SK-N-SH (cell line): ENCODE data around the gene MEF2D. TPM values are rescaled to one million over a fixed set of nuclear protein-coding genes. Genes with fewer than 3 reads are reported as not detected.

Experiments used
- CTCF ChIA-PET: fragments of 300-600, 350-600 bp; formaldehyde crosslinking; extraction: SDS; loops from one replicate; lab custom pipeline; 2021; lab: Yijun Ruan, JAX
- POLR2A ChIA-PET: fragments of 350-600 bp; sonication (Branson Sonifier 250); formaldehyde crosslinking; extraction: SDS; loops from one replicate; lab custom pipeline; 2020; ENCODE audit warnings: antibody characterized with exemption, inconsistent platforms; lab: Yijun Ruan, JAX
- DNase-seq: peaks from one replicate; pipeline ENCODE4 v3.0.0; 2012
- H2AFZ ChIP-seq: fragments of 200-600 bp; sonication (generic); 2 replicates; pipeline ENCODE4 v1.8.1; 2016; ENCODE audit warnings: antibody characterized with exemption, mild to moderate bottlenecking, low read depth
- H3F3A ChIP-seq: fragments of 200-600 bp; sonication (generic); replicated peaks from 2 replicates; pipeline ENCODE3; 2016; ENCODE audit warnings: antibody characterized with exemption, mild to moderate bottlenecking; ENCODE audit not compliant: insufficient read depth
- H3K27ac ChIP-seq, 2 experiments: fragments of 200-500 bp in 1 of 2; fragments of 200-600 bp in 1 of 2; sonication (Bioruptor generic) in 1 of 2; sonication (generic), shearing (Covaris generic) in 1 of 2; 2 replicates each; pipeline versions ENCODE4 v1.5.1 to v1.6.1; 2014 to 2016; ENCODE audit warnings: low read depth in 2 of 2, inconsistent platforms in 1 of 2, low read length in 1 of 2, mild to moderate bottlenecking in 1 of 2, mixed read lengths in 1 of 2
- H3K27me3 ChIP-seq: fragments of 200-600 bp; sonication (generic), shearing (Covaris generic); 2 replicates; pipeline ENCODE4 v1.6.1; 2016; ENCODE audit warnings: mixed run types; ENCODE audit not compliant: insufficient read depth
- H3K36me3 ChIP-seq, 2 experiments: fragments of 200-500 bp in 1 of 2; fragments of 200-600 bp in 1 of 2; sonication (Bioruptor generic) in 1 of 2; sonication (generic) in 1 of 2; replicated peaks in 1 of 2; 2 replicates each; pipeline versions ENCODE3 to v1.5.1; 2014 to 2016; ENCODE audit warnings: low read length in 1 of 2, mild to moderate bottlenecking in 1 of 2; ENCODE audit not compliant: insufficient read depth in 2 of 2, control insufficient read depth in 1 of 2
- H3K4me1 ChIP-seq, 2 experiments: fragments of 200-500 bp in 1 of 2; fragments of 200-600 bp in 1 of 2; sonication (Bioruptor generic) in 1 of 2; sonication (generic), shearing (Covaris generic) in 1 of 2; 2 replicates each; pipeline versions ENCODE4 v1.5.1 to v1.6.1; 2014 to 2016; ENCODE audit warnings: low read depth in 1 of 2, low read length in 1 of 2, mixed run types in 1 of 2; ENCODE audit not compliant: insufficient read depth in 2 of 2, control insufficient read depth in 1 of 2
- H3K4me2 ChIP-seq: fragments of 200-600 bp; sonication (generic), shearing (Covaris generic); 2 replicates; pipeline ENCODE4 v1.6.1; 2017; ENCODE audit warnings: mixed run types
- H3K4me3 ChIP-seq, 2 experiments: fragments of 200-500 bp in 1 of 2; fragments of 200-600 bp in 1 of 2; sonication (Bioruptor generic) in 1 of 2; sonication (generic), shearing (Covaris generic) in 1 of 2; 2 replicates each; pipeline versions ENCODE4 v1.5.1 to v1.8.1; 2014 to 2016; ENCODE audit warnings: low read depth in 2 of 2, inconsistent platforms in 1 of 2, low read length in 1 of 2, mild to moderate bottlenecking in 1 of 2, mixed read lengths in 1 of 2, moderate library complexity in 1 of 2
- H3K79me2 ChIP-seq: fragments of 200-600 bp; sonication (generic); 2 replicates; pipeline ENCODE4 v1.8.1; 2017; ENCODE audit warnings: mild to moderate bottlenecking; ENCODE audit not compliant: insufficient read depth
- H3K9ac ChIP-seq: fragments of 200-600 bp; sonication (generic); 2 replicates; pipeline ENCODE4 v1.6.1; 2017; ENCODE audit warnings: mixed run types
- H3K9me2 ChIP-seq: fragments of 200-600 bp; sonication (generic); 2 replicates; pipeline ENCODE4 v1.6.1; 2017; ENCODE audit warnings: mixed run types
- H3K9me3 ChIP-seq: fragments of 200-600 bp; sonication (generic); 2 replicates; pipeline ENCODE4 v1.6.1; 2017; ENCODE audit warnings: mixed run types, mild to moderate bottlenecking, moderate library complexity
- H4K20me1 ChIP-seq: fragments of 200-600 bp; sonication (generic); 2 replicates; pipeline ENCODE4 v1.6.1; 2017; ENCODE audit warnings: mild to moderate bottlenecking, mixed run types; ENCODE audit not compliant: insufficient read depth
- EP300 ChIP-seq, 2 experiments: IDR thresholded peaks; 2 replicates each; pipeline versions ENCODE4 v1.4.0 to v1.6.1; 2012; ENCODE audit warnings: borderline replicate concordance in 1 of 2, low read depth in 1 of 2, low read length in 1 of 2
- EZH2phosphoT487 ChIP-seq: fragments of 200-600 bp; sonication (generic); IDR thresholded peaks from 2 replicates; pipeline ENCODE4 v1.6.1; 2017; ENCODE audit warnings: low read depth, mixed run types, mild to moderate bottlenecking, antibody characterized with exemption, moderate library complexity, borderline replicate concordance
- FOXJ3 ChIP-seq: sonication (generic); formaldehyde crosslinking; IDR thresholded peaks from 2 replicates; pipeline ENCODE4 v1.5.1; 2020; ENCODE audit warnings: mild to moderate bottlenecking, missing genetic modification reagents
- JUND ChIP-seq: IDR thresholded peaks from 2 replicates; pipeline ENCODE4 v1.4.0; 2012
- POLR2AphosphoS5 ChIP-seq: IDR thresholded peaks from 2 replicates; pipeline ENCODE4 v1.6.1; 2012; ENCODE audit warnings: low read depth, low read length
- RAD21 ChIP-seq: IDR thresholded peaks from 2 replicates; pipeline ENCODE4 v1.6.1; 2012; ENCODE audit warnings: mild to moderate bottlenecking, low read length
- REST ChIP-seq: IDR thresholded peaks from 2 replicates; pipeline ENCODE4 v1.6.1; 2012; ENCODE audit warnings: mild to moderate bottlenecking, low read depth, low read length, moderate library complexity
- RFX5 ChIP-seq: IDR thresholded peaks from 2 replicates; pipeline ENCODE4 v1.6.1; 2012; ENCODE audit warnings: mild to moderate bottlenecking, improper control_type of control experiment, low read length
- TCF12 ChIP-seq: IDR thresholded peaks from 2 replicates; pipeline ENCODE4 v1.4.0; 2012
- ZBTB33 ChIP-seq: IDR thresholded peaks from 2 replicates; pipeline ENCODE4 v1.4.0; 2012; ENCODE audit warnings: low read depth, borderline replicate concordance
- WGBS: methylation state at CpG from one replicate; pipeline ENCODE4 v1.1.6; 2017; ENCODE audit warnings: low lambda C conversion rate; 5-methylcytosine and 5-hydroxymethylcytosine counted together
- polyA plus RNA-seq, 3 experiments: library from polyadenylated mRNA; depleted of rRNA; stranded (reverse); fragments of >200 nt; gene quantifications; 2 replicates each; pipeline ENCODE4 v1.2.3, GENCODE V29; 2012

MEF2D gene
- polyA plus RNA-seq, 1 of the 3 experiments (the other 2 are of a cell fraction) = 14.3 TPM

GRCh38 chr1:156424806-156425432 is 75.7 kb downstream of the MEF2D start:
- 53% methylated on average over 7 of the region's 10 CpGs for WGBS
- no peaks in the 10 kb centered on the region for H4K20me1 ChIP-seq
- H3K9me2 ChIP-seq = no peaks in the 10 kb centered on the region
- no peaks in the 10 kb centered on the region for H3K9me3 ChIP-seq
- no peak overlapping the region for H3K27ac ChIP-seq
- POLR2A ChIA-PET = no interaction called here
- TF ChIP-seq FOXJ3 = no peak
- TF ChIP-seq ZBTB33 = no peak
- no peak for TF ChIP-seq REST
- no peak for TF ChIP-seq TCF12
- no peak for TF ChIP-seq EP300 (IDR thresholded peaks at IDR 0.05; ENCODE audit: borderline replicate concordance in 1 of 2, low read depth in 1 of 2, low read length in 1 of 2)
- no peak for TF ChIP-seq JUND
- no peak for TF ChIP-seq RAD21
- no peak for TF ChIP-seq POLR2AphosphoS5
- no peak for TF ChIP-seq EZH2phosphoT487
- TF ChIP-seq RFX5 = no peak
- no peak for DNase-seq
- no peaks in the 10 kb centered on the region for H3K79me2 ChIP-seq
- H2AFZ ChIP-seq = no peak overlapping the region
- no peak overlapping the region for H3K9ac ChIP-seq
- H3K36me3 ChIP-seq = no peaks in the 10 kb centered on the region
- H3F3A ChIP-seq = peaks cover 4% of the 10 kb centered on the region
- H3K4me2 ChIP-seq = no peak overlapping the region
- peaks cover 83% of the 10 kb centered on the region for H3K27me3 ChIP-seq
- CTCF ChIA-PET = interaction anchor here (0.8 to 29.5 kb wide), 3 partner anchors 21 to 41 kb away, joined by 3 to 412 read pairs (median 17); no protein-coding TSS in a partner anchor
- H3K4me1 ChIP-seq = peaks cover 11 to 21% of the 10 kb centered on the region in 2 experiments; a peak in 2 of 4 replicates
- H3K4me3 ChIP-seq = no peak overlapping the region
